Endometrial microvascular endothelial cells (primary cell): Measurements from ENCODE around the gene IL2. TPM values are rescaled to one million over a fixed set of nuclear protein-coding genes. Genes with fewer than 3 reads are reported as not detected.

Source experiments
- in situ Hi-C: cut with HindIII; loops from 2 replicates; pipeline ENCODE4 v1.10.0; 2017; ENCODE audit warnings: low sequenced_read_pairs, low pct_unique_long_range_greater_than_20kb; ENCODE audit errors: inconsistent ontology term
- total RNA-seq: library from RNA; depleted of rRNA; stranded (reverse); fragments of >200 nt; gene quantifications from one replicate; pipeline ENCODE4 v1.2.3, GENCODE V29; 2015; ENCODE audit errors: inconsistent ontology term

IL2 gene
- not detected for total RNA-seq

DNA sequence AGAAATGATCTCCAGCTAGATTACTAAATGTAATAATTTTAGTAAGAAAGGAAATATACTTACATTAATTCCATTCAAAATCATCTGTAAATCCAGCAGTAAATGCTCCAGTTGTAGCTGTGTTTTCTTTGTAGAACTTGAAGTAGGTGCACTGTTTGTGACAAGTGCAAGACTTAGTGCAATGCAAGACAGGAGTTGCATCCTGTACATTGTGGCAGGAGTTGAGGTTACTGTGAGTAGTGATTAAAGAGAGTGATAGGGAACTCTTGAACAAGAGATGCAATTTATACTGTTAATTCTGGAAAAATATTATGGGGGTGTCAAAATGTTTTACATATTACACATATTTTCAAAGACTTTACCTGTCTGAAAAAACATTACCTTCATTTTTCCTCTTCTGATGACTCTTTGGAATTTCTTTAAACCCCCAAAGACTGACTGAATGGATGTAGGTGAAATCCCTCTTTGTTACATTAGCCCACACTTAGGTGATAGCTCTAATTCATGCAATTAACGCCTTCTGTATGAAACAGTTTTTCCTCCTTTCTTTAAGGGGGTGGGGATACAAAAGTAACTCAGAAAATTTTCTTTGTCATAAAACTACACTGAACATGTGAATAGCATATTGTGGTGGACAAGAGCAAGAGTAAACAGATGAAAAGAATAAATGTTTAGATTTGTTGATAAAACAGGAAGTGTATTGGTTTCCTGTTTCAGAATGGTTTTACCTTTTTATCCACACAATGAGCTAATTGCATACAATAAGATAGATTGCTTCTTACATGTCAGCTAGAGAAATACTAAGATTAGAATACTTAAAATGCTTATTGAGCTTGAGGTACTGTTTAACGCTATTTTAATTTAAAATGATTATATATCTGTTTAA is at the start of gene IL2:
Gene IL2, minus strand, starts transcription at position 495 of the 886 bp plus-strand sequence. Its CDS starts 285 bp downstream, at position 210.
- in situ Hi-C loops: no loop called here

DNA sequence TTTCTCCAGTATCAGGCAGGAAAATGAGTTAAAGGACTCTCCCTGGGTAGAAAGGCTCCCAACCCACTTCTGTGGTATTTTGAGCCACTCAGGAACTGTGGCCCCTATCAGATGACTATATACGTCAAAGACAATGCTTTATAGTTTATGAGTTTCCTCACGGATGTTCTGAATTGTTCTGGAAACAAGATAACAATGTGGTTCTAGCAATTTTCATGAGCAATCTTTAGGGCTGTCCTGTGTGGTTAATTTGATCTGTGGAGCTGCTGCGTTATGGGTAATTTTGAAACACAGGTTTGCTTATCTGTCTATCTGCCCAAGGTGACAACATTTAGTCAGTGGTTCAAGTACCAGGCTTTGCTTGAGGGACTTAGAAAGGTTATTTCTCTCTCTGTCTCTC is 46.7 kb upstream of the IL2 start:
- in situ Hi-C loops: no loop called here

DNA sequence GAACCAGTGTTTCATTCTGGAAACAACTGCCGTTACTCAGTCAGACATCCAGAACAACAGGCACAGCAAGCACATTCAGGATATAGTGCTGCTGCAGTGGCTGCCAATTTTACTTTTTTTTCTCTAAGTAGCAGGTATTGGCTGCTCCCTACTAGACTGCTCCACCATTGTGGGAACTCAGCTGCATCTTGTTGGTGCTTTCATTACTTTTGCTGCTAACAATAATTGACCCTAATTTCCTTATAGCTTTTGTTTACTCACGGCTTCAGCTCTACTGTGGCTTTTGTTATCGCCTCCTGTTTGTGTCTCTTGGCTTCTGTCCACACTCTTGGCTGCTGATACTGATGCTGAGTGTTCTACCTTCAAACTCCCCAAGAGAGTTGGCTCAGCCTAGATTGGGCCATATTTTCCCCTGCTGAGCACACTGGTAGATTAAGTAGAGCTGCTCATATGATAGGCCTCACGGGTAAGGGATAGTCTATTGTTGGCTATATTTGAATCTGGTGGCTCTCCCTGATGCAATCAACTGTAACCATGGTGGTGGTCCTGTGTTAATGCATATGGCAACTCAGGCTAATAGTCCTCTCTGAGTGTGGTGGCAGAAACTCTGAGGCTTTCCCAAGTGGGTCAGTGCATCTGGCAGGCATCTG is 44.5 kb upstream of the IL2 start:
- in situ Hi-C loops: no loop called here

DNA sequence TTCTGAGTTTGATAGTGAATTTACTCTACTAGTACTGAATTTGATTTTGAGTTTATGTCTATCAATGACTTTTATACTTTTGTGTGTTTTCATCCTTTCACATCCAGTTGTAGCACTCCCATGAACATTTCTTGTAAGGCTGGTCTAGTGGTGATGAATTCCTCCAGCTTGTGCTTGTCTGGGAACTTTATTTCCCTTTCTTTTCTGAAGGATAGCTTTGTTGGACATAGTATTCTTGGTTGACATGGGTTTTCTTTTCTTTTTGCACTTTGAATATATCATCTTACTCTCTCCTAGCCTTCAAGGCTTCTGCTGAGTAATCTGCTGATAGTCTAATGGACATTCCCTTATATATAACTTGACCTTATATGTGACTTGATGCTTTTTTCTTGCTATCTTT is 32.5 kb upstream of the IL2 start:
- in situ Hi-C loops: no loop called here

DNA sequence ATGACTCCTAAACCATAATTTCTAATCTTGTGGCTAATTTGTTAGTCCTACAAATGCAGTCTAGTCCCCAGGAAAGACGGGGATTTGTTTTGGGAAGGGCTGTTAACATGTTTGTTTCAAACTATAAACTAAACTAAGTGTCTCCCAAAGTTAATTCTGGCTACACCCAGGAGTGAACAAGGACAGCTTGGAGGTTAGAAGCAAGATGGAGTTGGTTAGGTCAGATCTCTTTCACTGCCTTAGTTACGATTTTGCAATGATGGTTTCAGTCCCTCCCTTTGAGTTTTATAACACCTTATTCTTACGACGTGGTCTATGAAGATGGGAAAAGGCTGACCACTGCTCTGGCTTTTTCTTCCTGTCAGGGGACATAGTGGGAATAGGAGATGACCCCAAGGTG is 27.0 kb upstream of the IL2 start:
- in situ Hi-C loops: no loop called here

DNA sequence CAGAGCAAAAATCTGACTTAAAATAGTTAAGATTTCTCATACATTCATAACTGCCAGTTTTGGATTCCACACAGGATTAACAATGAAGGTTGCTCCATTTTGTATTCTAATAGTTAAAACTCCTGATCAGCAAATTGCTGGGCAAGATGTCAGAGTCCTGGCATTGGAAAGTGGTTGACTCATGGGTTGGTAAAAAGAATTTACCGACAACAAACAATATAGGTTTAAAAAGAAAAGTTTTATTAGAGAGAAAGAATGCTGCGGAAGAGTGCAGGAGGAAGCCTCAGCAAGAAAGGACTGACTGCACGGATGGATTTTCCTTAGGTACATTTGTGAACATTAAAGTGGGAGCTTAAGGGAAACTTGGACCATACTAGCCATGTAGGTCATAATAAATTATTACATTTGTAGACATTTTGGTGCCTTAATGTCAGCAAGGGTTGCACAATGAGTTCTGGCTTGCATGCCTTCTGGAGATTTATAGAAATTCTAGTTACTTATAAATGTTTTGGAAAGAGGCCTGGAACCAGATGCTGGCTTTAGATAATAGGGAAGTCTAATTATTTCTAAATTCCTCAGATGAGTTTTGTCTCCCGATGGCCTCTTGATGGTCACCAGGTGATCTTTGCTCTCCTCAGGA is 25.4 kb upstream of the IL2 start:
- in situ Hi-C loops: no loop called here

DNA sequence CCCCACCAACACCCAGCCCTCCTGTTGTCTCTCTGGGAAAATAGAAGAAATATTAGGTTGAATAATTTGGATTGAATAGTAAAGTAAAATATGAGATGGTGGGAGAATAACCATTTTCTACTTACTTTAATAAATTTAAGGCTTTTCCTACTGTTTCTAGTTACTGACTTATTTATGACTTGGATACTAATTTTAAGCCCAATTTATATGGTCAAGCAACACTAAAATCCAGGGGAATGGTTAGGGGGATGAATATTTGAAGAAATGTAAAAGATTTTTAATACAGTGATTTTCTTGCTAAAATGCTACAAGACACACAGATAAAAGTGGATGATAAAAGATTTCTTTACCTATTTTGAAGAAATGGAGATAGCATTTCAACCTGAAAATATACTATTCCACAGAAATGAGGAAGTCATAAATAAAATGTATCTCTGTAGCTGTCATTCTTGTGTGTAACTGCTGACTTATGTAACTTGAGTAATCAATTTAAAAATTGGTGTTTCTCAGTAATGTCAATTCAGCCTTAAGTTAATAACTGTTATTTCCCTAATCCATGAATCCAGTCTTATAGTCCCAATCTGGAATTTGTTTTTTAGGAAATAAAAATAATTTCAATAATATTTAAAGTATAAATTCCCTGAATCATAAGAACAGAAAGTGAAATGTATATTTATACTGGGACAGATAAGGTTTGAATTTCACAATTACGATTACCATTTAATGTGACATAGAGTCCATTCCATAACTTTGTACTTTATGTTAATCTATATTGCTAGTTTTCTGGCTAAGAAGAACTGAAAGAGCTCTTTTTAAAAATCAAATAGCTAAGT is 24.3 kb upstream of the IL2 start:
- in situ Hi-C loops: no loop called here

DNA sequence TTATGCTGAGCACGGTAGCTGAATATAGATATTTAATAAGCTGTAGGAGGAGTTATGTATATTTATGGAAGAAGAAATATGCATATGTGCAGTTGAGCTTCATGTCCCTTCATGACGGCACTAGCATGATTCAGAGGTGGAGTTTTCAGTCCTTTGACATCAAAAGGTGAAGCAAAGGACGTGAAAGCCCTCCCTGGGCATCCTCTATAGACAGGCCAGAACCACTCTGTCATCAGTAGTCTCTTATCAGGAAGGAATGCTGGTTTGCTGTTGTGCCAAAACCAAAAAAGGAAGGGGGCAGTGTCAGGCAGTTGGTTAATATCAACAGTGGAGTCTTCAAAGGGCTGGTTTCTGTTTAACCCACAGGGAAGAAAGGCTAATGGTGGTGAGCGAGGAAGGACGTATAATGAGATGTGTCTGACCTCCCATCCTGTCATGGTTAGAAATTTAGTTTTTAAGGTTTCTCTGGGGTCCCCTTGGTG is 23.5 kb upstream of the IL2 start:
- in situ Hi-C loops: no loop called here

DNA sequence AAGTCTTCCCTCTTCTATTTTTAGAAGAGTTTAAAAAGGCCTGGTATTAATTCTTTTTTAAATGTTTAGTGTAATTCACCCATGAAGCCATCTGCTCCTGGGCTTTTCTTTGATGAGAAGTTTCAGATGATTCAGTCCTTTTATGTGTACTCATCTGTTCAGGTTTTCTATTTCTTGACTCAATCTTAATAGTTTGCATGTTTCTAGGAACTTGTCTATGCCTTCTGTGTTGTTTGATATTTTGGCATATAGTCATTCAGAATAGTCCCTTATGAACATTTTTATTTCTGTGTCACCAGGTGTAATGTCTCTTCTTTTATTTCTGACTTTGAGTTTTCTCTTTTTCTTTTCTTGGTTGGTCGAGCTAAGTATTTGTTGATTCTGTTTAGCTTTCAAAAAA is 20.2 kb upstream of the IL2 start:
- in situ Hi-C loops: no loop called here

DNA sequence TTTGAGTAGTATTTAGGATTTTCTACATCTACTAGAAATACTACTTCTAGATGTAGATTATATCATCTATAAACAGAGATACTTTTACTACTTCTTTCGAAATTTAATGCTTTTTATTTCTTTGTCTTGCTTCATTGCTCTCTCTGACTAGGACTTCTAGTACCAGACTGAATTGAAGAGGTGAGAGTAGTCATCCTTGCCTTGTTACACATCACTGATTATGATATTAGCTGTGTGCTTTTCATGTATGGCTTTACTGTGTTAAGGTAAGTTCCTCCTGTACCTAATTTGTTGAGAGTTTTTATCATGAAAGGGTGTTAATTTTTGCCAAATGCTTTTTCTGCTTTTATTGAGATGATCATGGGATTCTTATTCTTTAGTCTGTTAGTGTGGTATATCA is 19.6 kb upstream of the IL2 start:
- in situ Hi-C loops: no loop called here

DNA sequence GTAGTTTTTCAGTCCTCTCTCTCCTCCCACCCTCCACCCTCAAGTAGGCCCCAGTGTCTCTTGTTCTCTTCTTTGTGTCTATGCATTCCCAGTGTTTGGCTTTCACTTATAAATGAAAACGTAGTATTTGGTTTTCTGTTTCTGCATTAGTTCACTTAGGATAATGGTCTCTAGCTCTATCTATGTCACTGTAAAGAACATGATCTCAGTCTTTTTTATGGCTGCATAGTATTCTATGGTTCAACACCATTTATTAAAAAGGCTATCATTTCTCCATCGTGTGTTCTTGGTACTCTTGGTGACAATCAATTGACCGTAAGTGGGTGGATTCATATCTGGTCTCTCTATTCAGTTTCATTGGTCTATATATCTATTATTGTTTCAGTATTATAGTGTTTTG is 18.7 kb upstream of the IL2 start:
- in situ Hi-C loops: no loop called here

DNA sequence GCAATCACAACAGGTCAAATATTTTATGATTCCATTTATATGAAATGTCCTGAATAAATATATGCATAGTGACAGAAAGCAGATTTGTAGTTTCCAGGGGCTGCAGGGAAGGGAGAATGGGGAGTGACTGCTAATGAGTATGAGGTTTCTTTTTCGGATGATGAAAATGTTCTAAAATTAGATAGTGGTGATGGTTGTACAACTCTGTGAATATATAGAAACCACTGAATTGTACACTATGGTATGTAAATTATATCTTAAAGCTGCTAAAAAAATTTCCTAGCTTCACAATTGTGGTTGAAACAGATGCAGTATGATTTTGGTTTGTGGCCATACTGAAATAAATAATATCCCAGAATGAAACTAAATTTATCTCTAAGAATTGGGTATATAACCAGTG is 12.9 kb upstream of the IL2 start:
- in situ Hi-C loops: no loop called here

DNA sequence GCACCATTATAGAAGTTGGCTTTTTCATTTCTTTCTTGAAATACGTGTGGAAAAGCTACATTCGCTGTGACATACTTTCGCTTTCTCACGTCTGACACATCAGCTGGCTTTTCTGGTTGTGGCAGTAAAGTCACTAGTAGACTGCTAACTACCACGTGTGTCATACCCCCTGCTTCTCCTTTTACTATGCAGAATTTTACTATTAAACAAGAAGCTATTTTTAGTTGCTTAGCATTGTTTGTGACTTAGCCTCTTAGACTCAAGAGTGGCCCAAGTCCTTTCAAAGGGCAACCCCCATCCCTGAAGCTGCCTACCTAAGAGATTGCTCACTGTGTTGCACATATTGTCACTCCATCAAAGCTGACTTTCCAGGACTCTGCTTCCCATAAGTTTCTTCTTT is 2.1 kb upstream of the IL2 start:
- in situ Hi-C loops: no loop called here

DNA sequence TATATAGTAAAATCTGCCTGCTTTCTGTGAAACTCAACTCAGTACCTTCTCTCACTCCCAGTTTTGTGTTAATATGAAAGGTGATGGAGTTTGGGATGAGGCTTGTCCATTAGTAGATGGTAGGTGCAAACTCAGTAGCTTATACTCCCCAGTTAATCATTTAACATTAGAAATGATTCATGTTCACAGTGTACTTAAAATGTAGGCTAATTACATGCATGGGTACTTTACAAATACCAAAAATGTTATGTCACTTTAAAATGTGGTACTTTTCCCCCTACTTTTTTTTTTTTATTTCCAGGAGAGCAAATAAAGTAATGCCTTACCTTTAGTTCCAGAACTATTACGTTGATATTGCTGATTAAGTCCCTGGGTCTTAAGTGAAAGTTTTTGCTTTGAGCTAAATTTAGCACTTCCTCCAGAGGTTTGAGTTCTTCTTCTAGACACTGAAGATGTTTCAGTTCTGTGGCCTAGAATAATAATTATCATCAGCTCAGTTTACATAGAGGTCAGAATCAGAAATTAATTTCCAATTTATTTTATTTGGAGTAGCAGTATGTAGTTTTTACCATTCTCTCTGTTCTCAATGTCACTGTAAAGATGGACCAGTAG is 3.0 kb downstream of the IL2 start:
- in situ Hi-C loops: no loop called here

DNA sequence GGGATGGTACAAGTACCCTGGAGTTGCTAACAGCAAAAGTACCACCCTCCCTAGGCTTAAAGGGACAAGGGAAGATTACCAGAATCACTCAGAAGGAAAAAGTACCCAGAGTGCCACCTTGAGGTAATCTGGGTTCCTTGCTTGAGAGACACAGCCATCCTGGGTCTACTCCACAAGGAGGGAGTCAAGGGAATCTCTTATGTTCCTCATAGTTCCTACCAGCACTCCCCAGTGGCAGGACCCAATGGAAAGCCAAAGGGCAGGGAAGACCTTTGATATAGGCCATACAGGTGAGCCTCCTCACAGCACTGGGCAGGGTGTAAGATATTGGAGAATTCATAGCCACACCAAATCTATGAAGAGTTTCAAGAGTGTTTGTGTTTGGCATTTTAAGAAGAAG is 5.7 kb downstream of the IL2 start:
- in situ Hi-C loops: no loop called here

DNA sequence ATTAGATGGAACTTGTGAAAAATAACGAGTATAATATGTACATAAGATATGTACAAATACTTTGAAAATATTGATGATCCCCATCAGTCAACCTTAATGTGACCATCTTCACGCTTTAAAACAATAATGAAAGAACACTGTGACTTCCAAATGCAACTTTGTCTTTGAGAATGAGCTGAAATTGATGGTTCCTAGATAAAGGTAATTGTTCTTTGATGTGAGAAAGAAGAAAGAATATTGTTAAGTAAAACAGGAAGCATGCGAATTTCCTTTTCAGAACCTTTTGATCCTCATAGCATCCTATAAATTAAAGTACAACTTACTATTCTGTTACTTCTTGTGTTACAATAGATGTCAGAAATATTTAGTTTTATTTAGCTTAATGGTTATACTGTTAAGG is 22.2 kb downstream of the IL2 start:
- in situ Hi-C loops: no loop called here

DNA sequence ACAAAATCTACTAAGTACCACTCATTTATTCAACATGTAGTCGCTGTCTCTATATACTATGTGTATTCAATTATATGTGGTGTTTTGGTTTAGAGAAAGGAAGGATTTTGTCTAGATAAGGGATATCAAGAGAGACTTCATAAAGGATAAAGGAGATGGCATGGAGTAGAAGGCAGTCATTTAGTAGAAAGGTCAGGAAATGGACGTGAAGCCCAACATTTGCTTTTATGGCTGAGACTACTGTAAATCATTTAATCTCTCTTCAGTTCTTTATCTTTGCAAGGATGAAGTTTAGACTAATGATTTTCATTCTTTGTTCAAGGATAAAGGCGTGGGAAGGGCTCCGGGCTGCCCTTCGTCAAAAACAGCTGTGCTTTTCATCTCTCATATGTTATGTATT is 25.2 kb downstream of the IL2 start:
- in situ Hi-C loops: no loop called here

DNA sequence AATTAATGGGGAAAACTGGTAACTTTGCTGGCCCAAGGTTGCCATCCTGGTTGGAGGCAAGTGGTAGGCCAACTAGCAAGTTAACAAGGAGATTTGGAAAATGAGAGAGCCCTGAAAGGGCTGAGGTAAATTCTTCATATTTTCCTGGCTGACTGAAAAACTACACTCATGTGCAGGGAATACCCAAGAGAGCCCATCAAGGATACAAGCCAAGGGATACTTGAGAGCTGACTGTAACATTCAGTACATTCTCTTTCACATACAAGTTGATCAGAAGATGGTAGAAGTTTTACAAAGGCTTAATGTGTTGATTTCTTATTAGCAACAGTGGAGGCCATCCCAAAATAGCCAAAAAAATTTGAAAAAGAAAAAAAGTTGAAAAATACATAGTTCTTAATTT is 33.3 kb downstream of the IL2 start:
- in situ Hi-C loops: no loop called here

DNA sequence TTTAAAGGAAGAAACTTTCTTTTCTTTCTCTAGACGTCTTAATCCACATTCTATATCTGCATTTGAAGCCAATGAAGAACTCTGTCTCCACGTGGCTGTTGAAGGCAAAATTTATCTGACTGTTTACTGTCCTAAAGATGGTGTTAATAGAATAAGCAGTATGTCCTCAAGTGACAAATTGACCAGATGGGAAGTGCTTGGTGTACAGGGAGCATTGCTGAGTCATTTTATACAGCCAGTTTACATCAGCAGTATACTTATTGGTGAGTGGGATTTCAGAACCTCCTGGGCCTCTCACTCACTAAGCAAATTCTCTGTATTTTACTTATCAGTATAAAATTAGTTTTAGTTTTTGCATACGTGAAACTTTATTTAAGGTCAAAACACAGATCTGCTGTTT is 44.0 kb downstream of the IL2 start:
- in situ Hi-C loops: no loop called here
